GM23248 (cell line): ENCODE data around the gene CDK5RAP3.

Experiments used
- EZH2 ChIP-seq: fragments of 200-600 bp; sonication (generic); IDR thresholded peaks from 2 replicates; pipeline ENCODE4 v1.6.1; 2018; ENCODE audit warnings: antibody characterized with exemption, mild to moderate bottlenecking; ENCODE audit not compliant: insufficient read depth, poor library complexity, severe bottlenecking
- EZH2phosphoT487 ChIP-seq: fragments of 200-600 bp; sonication (generic); IDR thresholded peaks from 2 replicates; pipeline ENCODE4 v1.6.1; 2018; ENCODE audit warnings: antibody characterized with exemption, moderate library complexity, mild to moderate bottlenecking, low read depth; ENCODE audit not compliant: insufficient read depth

DNA sequence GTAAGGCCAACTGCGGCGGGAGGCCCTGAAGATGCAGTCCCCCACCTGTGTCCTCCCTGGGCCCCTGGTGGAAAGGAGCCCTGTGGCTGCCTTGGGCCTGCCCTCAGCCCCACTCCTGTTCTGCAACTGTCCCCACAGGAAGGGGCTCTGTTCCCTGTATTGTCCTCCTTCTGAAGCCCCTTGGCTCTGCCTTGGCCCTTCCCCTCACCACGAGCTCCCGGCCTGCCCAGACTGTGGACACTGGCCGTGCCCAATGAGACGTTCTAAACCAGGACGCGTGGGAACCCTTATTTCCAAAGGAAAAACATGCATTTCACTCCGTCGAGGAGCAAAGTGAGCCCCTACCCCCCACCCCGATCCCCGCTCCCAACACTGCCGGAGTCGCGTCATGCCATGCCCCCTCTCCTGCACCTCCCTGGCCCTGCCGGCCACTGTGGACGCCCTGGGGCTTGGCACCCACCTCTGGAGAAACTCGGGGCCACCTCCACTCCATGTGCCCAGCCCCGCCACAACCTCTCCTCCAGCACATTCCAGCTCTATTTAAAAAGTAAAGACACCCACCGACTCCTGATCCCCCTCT, 43.0 kb upstream of the CDK5RAP3 start:
- TF ChIP-seq EZH2 (no peak), EZH2phosphoT487 (no peak)
